K562 (cell line): ENCODE results near the gene ACTN1. TPM values are rescaled to one million over a fixed set of nuclear protein-coding genes. Genes with fewer than 3 reads are reported as not detected.

Experiments used
- ATAC-seq: fragments of 200-7000 bp; cut with Tn5 transposase; 3 replicates; pipeline ENCODE4 v1.9.1; 2020; ENCODE audit warnings: moderate library complexity
- BruUV-seq: library from RNA; stranded (reverse); fragments of 400-500 nt; replicated peaks from 2 replicates; lab custom pipeline; 2021; lab: Mats Ljungman, UMichigan
- CTCF ChIA-PET: fragments of 300-600 bp; formaldehyde crosslinking; extraction: SDS; loops from one replicate; lab custom pipeline; 2021; ENCODE audit warnings: low intra/inter-chr PET ratio; lab: Yijun Ruan, JAX
- POLR2A ChIA-PET: fragments of 300-600, 350-650 bp; sonication (Branson Sonifier 250); formaldehyde crosslinking; extraction: SDS; loops from one replicate; lab custom pipeline; 2021; ENCODE audit warnings: antibody characterized with exemption, inconsistent platforms; lab: Yijun Ruan, JAX
- DNase-seq, 4 experiments: peaks; one replicate each; pipeline versions ENCODE4 v3.0.0 to v3.0.0-alpha.2; 2011 to 2018; ENCODE audit warnings: low spot score in 3 of 4, mixed read lengths in 3 of 4; ENCODE audit errors: extremely low read depth in 1 of 4
- FAIRE-seq: peaks from 2 replicates; lab custom pipeline; 2011; peaks lifted over from hg19 to GRCh38; lab: Jason Lieb, UNC
- H2AFZ ChIP-seq: 2 replicates; pipeline ENCODE4 v1.6.0; 2011; ENCODE audit warnings: low read depth, low read length, control low read depth, inconsistent platforms
- H3K27ac ChIP-seq: fragments of 200-600 bp; 3 replicates; pipeline ENCODE4 v1.8.0; 2011; ENCODE audit warnings: low read depth, mild to moderate bottlenecking, control low read depth, inconsistent platforms, low read length, moderate library complexity, mixed read lengths; ENCODE audit errors: extremely low read depth
- H3K27me3 ChIP-seq, 2 experiments: fragments of 300-600 bp in 1 of 2; 2 replicates in 1 of 2; 3 replicates in 1 of 2; pipeline versions ENCODE4 v1.6.0 to v1.8.0; 2011; ENCODE audit warnings: inconsistent platforms in 2 of 2, low read length in 2 of 2, mild to moderate bottlenecking in 1 of 2, mixed read lengths in 1 of 2, moderate library complexity in 1 of 2; ENCODE audit not compliant: control insufficient read depth in 2 of 2, insufficient read depth in 2 of 2
- H3K36me3 ChIP-seq: fragments of 300-600 bp; 3 replicates; pipeline ENCODE4 v1.8.0; 2011; ENCODE audit warnings: mild to moderate bottlenecking, low read length, inconsistent platforms; ENCODE audit not compliant: control insufficient read depth, insufficient read depth
- H3K4me1 ChIP-seq, 2 experiments: fragments of 200-600 bp in 1 of 2; replicated peaks in 1 of 2; 2 replicates in 1 of 2; 3 replicates in 1 of 2; pipeline versions ENCODE4 v1.5.1 to v1.8.0; 2011; ENCODE audit warnings: inconsistent platforms in 2 of 2, low read length in 2 of 2, mild to moderate bottlenecking in 1 of 2, mixed read lengths in 1 of 2, moderate library complexity in 1 of 2; ENCODE audit not compliant: control insufficient read depth in 2 of 2, insufficient read depth in 2 of 2
- H3K4me2 ChIP-seq: 2 replicates; pipeline ENCODE4 v1.6.1; 2011; ENCODE audit warnings: low read length, control low read depth, inconsistent platforms, mixed read lengths; ENCODE audit not compliant: insufficient read depth
- H3K4me3 ChIP-seq: fragments of 200-600 bp; sonication (generic), shearing (Covaris generic); 2 replicates; pipeline ENCODE4 v1.5.1; 2016; ENCODE audit warnings: control low read depth, inconsistent platforms
- H3K79me2 ChIP-seq: fragments of 200-600 bp; 3 replicates; pipeline ENCODE4 v1.8.0; 2011; ENCODE audit warnings: low read length, inconsistent platforms; ENCODE audit not compliant: control insufficient read depth, insufficient read depth
- H3K9ac ChIP-seq, 2 experiments: 2 replicates each; pipeline versions ENCODE4 v1.6.0 to v1.6.1; 2011; ENCODE audit warnings: low read depth in 2 of 2, low read length in 2 of 2, control low read depth in 1 of 2, inconsistent platforms in 1 of 2, mild to moderate bottlenecking in 1 of 2, mixed read lengths in 1 of 2; ENCODE audit not compliant: insufficient read depth in 1 of 2
- H3K9me1 ChIP-seq: one replicate; pipeline ENCODE4 v1.6.0; 2011; ENCODE audit warnings: inconsistent platforms, mild to moderate bottlenecking, low read length, moderate library complexity; ENCODE audit not compliant: control insufficient read depth, insufficient read depth
- H3K9me3 ChIP-seq: replicated peaks from 2 replicates; pipeline ENCODE4 v1.5.1; 2011; ENCODE audit warnings: low read depth, low read length, inconsistent platforms; ENCODE audit not compliant: control insufficient read depth, insufficient read depth
- H4K20me1 ChIP-seq: replicated peaks from 2 replicates; pipeline ENCODE4 v1.6.1; 2011; ENCODE audit warnings: low read length, inconsistent platforms, mixed read lengths; ENCODE audit not compliant: control insufficient read depth, insufficient read depth
- ERF ChIP-seq: fragments of 450-650 bp; formaldehyde crosslinking; IDR thresholded peaks from 2 replicates; pipeline ENCODE4 v1.4.0; 2020; ENCODE audit warnings: mild to moderate bottlenecking, mixed read lengths
- ETV1 ChIP-seq: fragments of 450-650 bp; conservative IDR thresholded peaks from 2 replicates; pipeline ENCODE4 v1.6.1; 2016; ENCODE audit warnings: missing genetic modification characterization, control low read depth, low read depth, missing compliant biosample characterization
- HDAC6 ChIP-seq: IDR thresholded peaks from 2 replicates; pipeline ENCODE4 v1.6.1; 2012; ENCODE audit warnings: low read depth, mild to moderate bottlenecking, control low read depth, inconsistent platforms, low read length, moderate library complexity
- KAT7 ChIP-seq: sonication (generic); formaldehyde crosslinking; IDR thresholded peaks from 2 replicates; pipeline ENCODE4 v1.8.0; 2022; ENCODE audit warnings: missing genetic modification reagents, mild to moderate bottlenecking, borderline replicate concordance
- NR3C1 ChIP-seq: sonication (generic); formaldehyde crosslinking; IDR thresholded peaks from 2 replicates; pipeline ENCODE4 v1.8.1; 2022; ENCODE audit warnings: missing genetic modification reagents
- PRPF4 ChIP-seq: fragments of 200-400 bp; formaldehyde crosslinking; IDR thresholded peaks from one replicate; pipeline ENCODE4 v1.6.1; 2017; ENCODE audit warnings: low read length, low read depth, mild to moderate bottlenecking; ENCODE audit not compliant: insufficient read depth, poor library complexity, severe bottlenecking
- RNF2 ChIP-seq: sonication (generic); IDR thresholded peaks from 2 replicates; pipeline ENCODE4 v1.6.1; 2016
- TAF15 ChIP-seq: fragments of 200-400 bp; formaldehyde crosslinking; IDR thresholded peaks from 2 replicates; pipeline ENCODE4 v1.6.1; 2017; ENCODE audit warnings: mild to moderate bottlenecking, low read depth, low read length, moderate library complexity
- TFAP4 ChIP-seq: sonication (generic); formaldehyde crosslinking; IDR thresholded peaks from 2 replicates; pipeline ENCODE4 v1.8.0; 2022; ENCODE audit warnings: missing genetic modification reagents, mild to moderate bottlenecking, moderate library complexity, borderline replicate concordance
- VEZF1 ChIP-seq: fragments of 200-800 bp; sonication (Bioruptor generic); IDR thresholded peaks from 2 replicates; pipeline ENCODE4 v1.6.1; 2017; ENCODE audit warnings: missing genetic modification characterization, missing compliant biosample characterization
- ZFP91 ChIP-seq: sonication (generic); formaldehyde crosslinking; IDR thresholded peaks from 2 replicates; pipeline ENCODE4 v1.8.0; 2022; ENCODE audit warnings: mild to moderate bottlenecking, missing genetic modification reagents
- ZNF133 ChIP-seq: fragments of 250-450 bp; sonication (Bioruptor Pico); IDR thresholded peaks from 2 replicates; pipeline ENCODE4 v1.4.0; 2020; ENCODE audit warnings: mild to moderate bottlenecking
- ZNF143 ChIP-seq: sonication (generic); formaldehyde crosslinking; IDR thresholded peaks from 2 replicates; pipeline ENCODE4 v1.9.0; 2022; ENCODE audit warnings: mild to moderate bottlenecking, missing genetic modification reagents
- ZNF197 ChIP-seq: fragments of 200-800 bp; sonication (Bioruptor generic); IDR thresholded peaks from 2 replicates; pipeline ENCODE4 v1.6.1; 2016; ENCODE audit warnings: low read depth, missing genetic modification characterization, missing compliant biosample characterization
- ZNF395 ChIP-seq: fragments of 200-800 bp; sonication (Bioruptor generic); IDR thresholded peaks from 2 replicates; pipeline ENCODE4 v1.6.1; 2017; ENCODE audit warnings: missing genetic modification characterization, missing compliant biosample characterization
- ZNF444 ChIP-seq: fragments of 250-450 bp; sonication (Bioruptor Pico); IDR thresholded peaks from 2 replicates; pipeline ENCODE4 v1.4.0; 2020; ENCODE audit warnings: mild to moderate bottlenecking, moderate library complexity
- ZNF445 ChIP-seq: fragments of 250-450 bp; sonication (Bioruptor Pico); IDR thresholded peaks from 2 replicates; pipeline ENCODE4 v1.4.0; 2020; ENCODE audit warnings: low read depth, mild to moderate bottlenecking, moderate library complexity
- ZNF551 ChIP-seq: fragments of 250-450 bp; sonication (Bioruptor Pico); IDR thresholded peaks from 2 replicates; pipeline ENCODE4 v1.5.0; 2021; ENCODE audit warnings: mild to moderate bottlenecking, moderate library complexity
- ZNF57 ChIP-seq: fragments of 450-650 bp; formaldehyde crosslinking; IDR thresholded peaks from 2 replicates; pipeline ENCODE4 v1.4.0; 2020; ENCODE audit warnings: mild to moderate bottlenecking, moderate library complexity
- WGBS: fragments of 100-300 bp; shearing (Covaris generic); methylation state at CpG from one replicate; pipeline ENCODE4 v1.1.6; 2016; ENCODE audit warnings: low coverage, mixed read lengths; ENCODE audit not compliant: insufficient coverage; ENCODE audit errors: missing lambda C conversion rate; 5-methylcytosine and 5-hydroxymethylcytosine counted together
- in situ Hi-C: fragments of 300-500 bp; cut with MboI; formaldehyde crosslinking; loops from 4 replicates; pipeline ENCODE4 v1.15.0; 2018; ENCODE audit warnings: inconsistent platforms, mixed read lengths
- intact Hi-C: fragments of 100-400 bp; cut with micrococcal nuclease; formaldehyde crosslinking; loops from 2 replicates; pipeline ENCODE4 v1.14.2; 2022
- polyA plus RNA-seq, 8 experiments: library from polyadenylated mRNA; depleted of rRNA in 4 of 8; stranded (reverse) in 5 of 8; unstranded in 3 of 8; fragments of >200 nt; fragmentation: Nextera tagmentation in 2 of 8; fragmentation: Illumina TruSeq in 1 of 8; extraction: Ambion mirVana in 2 of 8; extraction: Trizol in 1 of 8; gene quantifications; 2 replicates each; pipeline versions ENCODE4 v1.2.1 to v1.2.3, GENCODE V29; 2011 to 2014; ENCODE audit warnings: inconsistent platforms in 1 of 8, missing spikeins in 1 of 8
- total RNA-seq, 7 experiments: library from RNA; depleted of rRNA in 6 of 7; stranded (reverse); fragments of >200 nt in 6 of 7; fragmentation: Illumina TruSeq in 2 of 7; extraction: Trizol in 2 of 7; gene quantifications; 2 replicates each; pipeline versions ENCODE4 v1.2.1 to v1.2.3, GENCODE V29; 2011 to 2021; ENCODE audit warnings: low replicate concordance in 1 of 7

ACTN1 gene
- total and polyA plus RNA-seq, 9 of the 15 experiments (the other 6 are each of a cell fraction or from before 2014, with no cell fraction given): 2.2 to 67.7 (median 34.5) TPM

- peaks cover 10% of the 10 kb centered on the region for H3K79me2 ChIP-seq
- peaks cover 4% of the 10 kb centered on the region for H3K9me1 ChIP-seq
- no peak for FAIRE-seq
- H3K4me3 ChIP-seq: no peak overlapping the region
- ChIA-PET POLR2A (no interaction called here), CTCF (no interaction called here)
- intact Hi-C loops (no loop called here), in situ Hi-C loops (no loop called here)
- no peak overlapping the region for H3K27ac ChIP-seq
- no peak overlapping the region for H3K9ac ChIP-seq
- H4K20me1 ChIP-seq: peaks cover 42% of the 10 kb centered on the region
- H2AFZ ChIP-seq: no peak overlapping the region
- DNase-seq: no peak
- TF ChIP-seq PRPF4 (no peak), NR3C1 (no peak), ZNF57 (CRISPR knock-in tag) (no peak), ZNF197 (CRISPR knock-in tag) (no peak), ETV1 (tag) (no peak), TAF15 (no peak), ZNF133 (CRISPR knock-in tag) (no peak), KAT7 (CRISPR knock-in tag) (no peak), ZFP91 (no peak), ERF (CRISPR knock-in tag) (no peak), RNF2 (no peak), ZNF551 (CRISPR knock-in tag) (no peak), ZNF143 (CRISPR knock-in tag) (no peak), ZNF445 (CRISPR knock-in tag) (no peak), HDAC6 (no peak), VEZF1 (CRISPR knock-in tag) (no peak), ZNF444 (CRISPR knock-in tag) (no peak), TFAP4 (no peak), ZNF395 (CRISPR knock-in tag) (no peak)
- no peak for ATAC-seq
- H3K4me1 ChIP-seq: peaks cover 7 to 12% of the 10 kb centered on the region in 2 experiments; a peak in 4 of 5 replicates
- no peaks in the 10 kb centered on the region for H3K9me3 ChIP-seq
- BruUV-seq: no TSS peak
- no peaks in the 10 kb centered on the region for H3K27me3 ChIP-seq
- WGBS: 33% methylated on average over 6 of the region's 8 CpGs
- no peaks in the 10 kb centered on the region; the same call in 2 of the 3 replicates for H3K36me3 ChIP-seq
- no peak overlapping the region for H3K4me2 ChIP-seq
These were observed 42.6 kb downstream of the ACTN1 start for GRCh38 chr14:68936476-68936875.
